Endothelial cell of umbilical vein (primary cell): ENCODE results near the gene SLC39A11. TPM values are rescaled to one million over a fixed set of nuclear protein-coding genes. Genes with fewer than 3 reads are reported as not detected.

Experiments used
- BruUV-seq: library from RNA; stranded (reverse); fragments of 400-500 nt; replicated peaks from 2 replicates; lab custom pipeline; 2021; lab: Mats Ljungman, UMichigan
- CTCF ChIA-PET: fragments of 300-600, 350-600 bp; sonication (Branson Sonifier 250); formaldehyde crosslinking; loops from one replicate; lab custom pipeline; 2021; ENCODE audit warnings: antibody characterized with exemption, inconsistent platforms; lab: Charles Lee
- POLR2A ChIA-PET: fragments of 300-600, 350-600 bp; sonication (Branson Sonifier 250); formaldehyde crosslinking; loops from one replicate; lab custom pipeline; 2021; ENCODE audit warnings: antibody characterized with exemption, inconsistent platforms; lab: Charles Lee
- DNase-seq: peaks from one replicate; pipeline ENCODE4 v3.0.0-alpha.2; 2011; ENCODE audit warnings: low read depth, low spot score
- FAIRE-seq: peaks from 2 replicates; lab custom pipeline; 2011; peaks lifted over from hg19 to GRCh38; lab: Jason Lieb, UNC
- H2AFZ ChIP-seq: 2 replicates; pipeline ENCODE4 v1.6.0; 2012; ENCODE audit warnings: low read depth, low read length, control low read depth, inconsistent platforms
- H3K27ac ChIP-seq: 2 replicates; pipeline ENCODE4 v1.5.1; 2011; ENCODE audit warnings: low read depth, mild to moderate bottlenecking, control low read depth, low read length, moderate library complexity; ENCODE audit not compliant: insufficient read depth
- H3K27me3 ChIP-seq, 2 experiments: 2 replicates each; pipeline versions ENCODE4 v1.6.0 to v1.6.1; 2011; ENCODE audit warnings: low read length in 2 of 2, mixed read lengths in 1 of 2; ENCODE audit not compliant: control insufficient read depth in 2 of 2, insufficient read depth in 2 of 2
- H3K36me3 ChIP-seq, 2 experiments: 2 replicates in 1 of 2; 3 replicates in 1 of 2; pipeline ENCODE4 v1.5.1; 2011; ENCODE audit warnings: low read length in 2 of 2, mild to moderate bottlenecking in 1 of 2, moderate library complexity in 1 of 2; ENCODE audit not compliant: control insufficient read depth in 2 of 2, insufficient read depth in 2 of 2; ENCODE audit errors: extremely low read depth in 1 of 2
- H3K4me1 ChIP-seq: 3 replicates; pipeline ENCODE4 v1.5.1; 2011; ENCODE audit warnings: mild to moderate bottlenecking, low read length; ENCODE audit not compliant: control insufficient read depth, insufficient read depth; ENCODE audit errors: extremely low read depth
- H3K4me2 ChIP-seq: 2 replicates; pipeline ENCODE4 v1.6.1; 2011; ENCODE audit warnings: low read length, control low read depth, mixed read lengths; ENCODE audit not compliant: insufficient read depth
- H3K4me3 ChIP-seq, 3 experiments: fragments of 200-600 bp in 1 of 3; sonication (generic), shearing (Covaris generic) in 1 of 3; replicated peaks in 1 of 3; 2 replicates each; pipeline ENCODE4 v1.5.1; 2011 to 2016; ENCODE audit warnings: control low read depth in 3 of 3, low read length in 3 of 3, mild to moderate bottlenecking in 2 of 3, inconsistent platforms in 1 of 3, low read depth in 1 of 3, moderate library complexity in 1 of 3; ENCODE audit not compliant: insufficient read depth in 1 of 3
- H3K79me2 ChIP-seq: 2 replicates; pipeline ENCODE4 v1.6.0; 2012; ENCODE audit warnings: low read length, inconsistent platforms; ENCODE audit not compliant: control insufficient read depth, insufficient read depth
- H3K9ac ChIP-seq: replicated peaks from 2 replicates; pipeline ENCODE3; 2011; ENCODE audit warnings: low read length, control low read depth; ENCODE audit not compliant: insufficient read depth; ENCODE audit errors: extremely low read depth
- H3K9me1 ChIP-seq: replicated peaks from 3 replicates; pipeline ENCODE4 v1.6.0; 2011; ENCODE audit warnings: mild to moderate bottlenecking, low read length; ENCODE audit not compliant: control insufficient read depth, insufficient read depth; ENCODE audit errors: extremely low read depth
- H3K9me3 ChIP-seq: replicated peaks from 2 replicates; pipeline ENCODE4 v1.5.1; 2012; ENCODE audit warnings: low read length, inconsistent platforms; ENCODE audit not compliant: control insufficient read depth, insufficient read depth
- H4K20me1 ChIP-seq: replicated peaks from 2 replicates; pipeline ENCODE3; 2011; ENCODE audit warnings: mild to moderate bottlenecking, low read length; ENCODE audit not compliant: control insufficient read depth, insufficient read depth; ENCODE audit errors: extremely low read depth
- EZH2 ChIP-seq: IDR thresholded peaks from 2 replicates; pipeline ENCODE4 v1.6.1; 2012; ENCODE audit warnings: borderline replicate concordance, low read depth, mild to moderate bottlenecking, moderate library complexity, low read length, inconsistent platforms; ENCODE audit not compliant: severe bottlenecking
- FOS ChIP-seq: IDR thresholded peaks from 2 replicates; pipeline ENCODE4 v1.6.1; 2011; ENCODE audit warnings: mild to moderate bottlenecking, low read length, moderate library complexity, borderline replicate concordance; ENCODE audit not compliant: insufficient read depth
- GATA2 ChIP-seq: IDR thresholded peaks from 2 replicates; pipeline ENCODE4 v1.7.0; 2011; ENCODE audit warnings: low read depth, mild to moderate bottlenecking, moderate library complexity, mixed read lengths, low read length; ENCODE audit not compliant: insufficient read length, insufficient read depth
- JUN ChIP-seq: IDR thresholded peaks from 2 replicates; pipeline ENCODE4 v1.6.1; 2011; ENCODE audit warnings: borderline replicate concordance, low read depth; ENCODE audit not compliant: insufficient read length, insufficient read depth
- MYC ChIP-seq: IDR thresholded peaks from one replicate; pipeline ENCODE4 v1.6.1; 2011; ENCODE audit warnings: mild to moderate bottlenecking, low read depth, low read length
- POLR2A ChIP-seq: IDR thresholded peaks from 2 replicates; pipeline ENCODE4 v1.6.1; 2012; ENCODE audit warnings: low read depth, mild to moderate bottlenecking, control low read depth, low read length
- POLR2AphosphoS5 ChIP-seq: IDR thresholded peaks from 2 replicates; pipeline ENCODE4 v1.6.1; 2012; ENCODE audit warnings: low read depth, mild to moderate bottlenecking, control low read depth, low read length, moderate library complexity; ENCODE audit not compliant: insufficient read depth
- dilution Hi-C: fragments of 300-500 bp; cut with MboI; formaldehyde crosslinking; loops from one replicate; pipeline ENCODE4 v1.15.0; 2019; ENCODE audit warnings: low sequenced_read_pairs; ENCODE audit not compliant: extremely low pct_ligation_motif_present
- intact Hi-C: fragments of 100-400 bp; cut with micrococcal nuclease; formaldehyde crosslinking; loops from one replicate; pipeline ENCODE4 v1.10.0; 2022
- polyA plus RNA-seq, 4 experiments: library from polyadenylated mRNA; depleted of rRNA in 3 of 4; stranded (reverse) in 3 of 4; unstranded in 1 of 4; fragments of >200 nt; gene quantifications; 2 replicates each; pipeline versions ENCODE4 v1.2.1 to v1.2.3, GENCODE V29; 2011 to 2012; ENCODE audit warnings: missing spikeins in 1 of 4
- total RNA-seq: library from RNA; stranded (reverse); gene quantifications from 2 replicates; pipeline ENCODE4 v1.2.3, GENCODE V29; 2021
- TF ChIP-seq, protein P1 (sequence below), 2 donors: IDR thresholded peaks; 1 replicate in 1 of 2; 2 replicates in 1 of 2; pipeline ENCODE4 v1.5.1; 2011; ENCODE audit warnings: low read length in 2 of 2, mild to moderate bottlenecking in 2 of 2, moderate library complexity in 2 of 2, control low read depth in 1 of 2, inconsistent platforms in 1 of 2, low read depth in 1 of 2; ENCODE audit not compliant: insufficient read depth in 1 of 2; ENCODE audit errors: extremely low read depth in 1 of 2
- TF ChIP-seq, protein P2 (sequence below): IDR thresholded peaks from 2 replicates; pipeline ENCODE4 v1.6.1; 2011; ENCODE audit not compliant: insufficient read depth, insufficient read length

The SLC39A11 gene
- total and polyA plus RNA-seq, 2 donors (not counting 3 experiments of a cell fraction or from before 2014, with no cell fraction given), result 8.1 to 11.9 TPM

DNA sequence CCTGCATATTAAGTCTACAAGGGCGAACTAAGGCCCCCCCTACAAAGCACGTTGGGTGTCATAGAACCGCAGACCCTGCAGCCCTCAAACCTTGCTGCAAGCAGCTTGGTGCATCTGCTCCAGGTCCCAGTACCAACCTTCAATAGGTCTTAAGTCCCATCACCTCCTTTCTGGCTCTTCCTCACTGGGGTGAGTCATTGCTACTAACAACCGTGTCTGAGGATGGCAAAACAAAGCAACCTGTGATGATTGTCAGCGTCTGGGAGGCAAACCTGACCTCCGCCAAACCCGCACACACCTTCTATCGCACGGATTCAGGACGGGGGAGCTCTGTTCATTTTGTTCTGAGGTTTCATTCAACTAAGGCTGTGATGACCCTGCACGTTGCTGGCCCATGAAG, 138.9 kb downstream of the SLC39A11 start:
- ChIA-PET POLR2A (no interaction called here), CTCF (no interaction called here)
- Histone ChIP-seq H2AFZ (no peak overlapping the region), H3K27me3 (no peaks in the 10 kb centered on the region), H3K4me3 (no peak overlapping the region), H3K9me1 (no peaks in the 10 kb centered on the region), H3K79me2 (no peaks in the 10 kb centered on the region), H3K36me3 (no peaks in the 10 kb centered on the region), H3K27ac (no peak overlapping the region), H4K20me1 (no peaks in the 10 kb centered on the region), H3K9ac (no peak overlapping the region), H3K4me1 (no peaks in the 10 kb centered on the region), H3K9me3 (no peaks in the 10 kb centered on the region), H3K4me2 (no peak overlapping the region)
- FAIRE-seq, result no peak
- DNase-seq, result no peak
- intact Hi-C loops, result no loop called here
- dilution Hi-C loops, result no loop called here
- TF ChIP-seq, protein P1, sequence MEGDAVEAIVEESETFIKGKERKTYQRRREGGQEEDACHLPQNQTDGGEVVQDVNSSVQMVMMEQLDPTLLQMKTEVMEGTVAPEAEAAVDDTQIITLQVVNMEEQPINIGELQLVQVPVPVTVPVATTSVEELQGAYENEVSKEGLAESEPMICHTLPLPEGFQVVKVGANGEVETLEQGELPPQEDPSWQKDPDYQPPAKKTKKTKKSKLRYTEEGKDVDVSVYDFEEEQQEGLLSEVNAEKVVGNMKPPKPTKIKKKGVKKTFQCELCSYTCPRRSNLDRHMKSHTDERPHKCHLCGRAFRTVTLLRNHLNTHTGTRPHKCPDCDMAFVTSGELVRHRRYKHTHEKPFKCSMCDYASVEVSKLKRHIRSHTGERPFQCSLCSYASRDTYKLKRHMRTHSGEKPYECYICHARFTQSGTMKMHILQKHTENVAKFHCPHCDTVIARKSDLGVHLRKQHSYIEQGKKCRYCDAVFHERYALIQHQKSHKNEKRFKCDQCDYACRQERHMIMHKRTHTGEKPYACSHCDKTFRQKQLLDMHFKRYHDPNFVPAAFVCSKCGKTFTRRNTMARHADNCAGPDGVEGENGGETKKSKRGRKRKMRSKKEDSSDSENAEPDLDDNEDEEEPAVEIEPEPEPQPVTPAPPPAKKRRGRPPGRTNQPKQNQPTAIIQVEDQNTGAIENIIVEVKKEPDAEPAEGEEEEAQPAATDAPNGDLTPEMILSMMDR (IDR thresholded peaks at IDR 0.05; ENCODE audit: extremely low read depth in 1 of 2, insufficient read depth in 1 of 2, low read depth in 1 of 2, low read length in 2 of 2), result no peak
- TF ChIP-seq, protein P2, sequence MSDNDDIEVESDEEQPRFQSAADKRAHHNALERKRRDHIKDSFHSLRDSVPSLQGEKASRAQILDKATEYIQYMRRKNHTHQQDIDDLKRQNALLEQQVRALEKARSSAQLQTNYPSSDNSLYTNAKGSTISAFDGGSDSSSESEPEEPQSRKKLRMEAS, result no peak
- TF ChIP-seq FOS (no peak), JUN (no peak), MYC (no peak), POLR2AphosphoS5 (no peak), POLR2A (no peak), EZH2 (no peak), GATA2 (no peak)
- no TSS peak for BruUV-seq
